T-cell (primary cell): ENCODE measurements around the gene SWT1. TPM values are rescaled to one million over a fixed set of nuclear protein-coding genes. Genes with fewer than 3 reads are reported as not detected.

Experiments used
- ATAC-seq, 4 experiments: fragments of 200-7000 bp in 3 of 4; fragments of 150-1000 bp in 1 of 4; cut with Tn5 transposase; replicated peaks in 1 of 4; 1 replicate in 3 of 4; 2 replicates in 1 of 4; pipeline ENCODE4 v1.10.0; 2021; ENCODE audit warnings: moderate library complexity in 3 of 4, mild to moderate bottlenecking in 2 of 4, moderate number of reproducible peaks in 1 of 4
- CTCF ChIA-PET, 2 donors: fragments of 300-600 bp; sonication (Branson Sonifier 250); formaldehyde crosslinking; loops; one replicate each; lab custom pipeline; 2022; ENCODE audit warnings: antibody characterized with exemption in 2 of 2; lab: Charles Lee
- POLR2A ChIA-PET, 2 donors: fragments of 300-600 bp; sonication (Branson Sonifier 250); formaldehyde crosslinking; loops; one replicate each; lab custom pipeline; 2022; ENCODE audit warnings: antibody characterized with exemption in 2 of 2; lab: Charles Lee
- DNase-seq, 35 experiments: peaks; one replicate each; pipeline versions ENCODE4 v3.0.0 to v3.0.0-alpha.2; 2013 to 2023
- H3K27ac ChIP-seq: one replicate; pipeline ENCODE4 v1.5.1; 2013; ENCODE audit warnings: low read length
- H3K27me3 ChIP-seq, 2 experiments: replicated peaks in 1 of 2; 1 replicate in 1 of 2; 2 replicates in 1 of 2; pipeline versions ENCODE4 v1.6.1 to v1.7.0; 2013; ENCODE audit warnings: low read length in 1 of 2, mixed read lengths in 1 of 2; ENCODE audit not compliant: control insufficient read depth in 2 of 2, insufficient read depth in 2 of 2; ENCODE audit errors: extremely low read depth in 1 of 2
- H3K36me3 ChIP-seq, 2 donors: 1 replicate in 1 of 2; 2 replicates in 1 of 2; pipeline versions ENCODE4 v1.6.1 to v1.7.0; 2013; ENCODE audit warnings: low read length in 1 of 2; ENCODE audit not compliant: control insufficient read depth in 2 of 2, insufficient read depth in 1 of 2; ENCODE audit errors: extremely low read depth in 1 of 2
- H3K4me1 ChIP-seq, 2 experiments: 1 replicate in 1 of 2; 2 replicates in 1 of 2; pipeline versions ENCODE4 v1.6.1 to v1.7.0; 2013; ENCODE audit warnings: low read length in 2 of 2, mixed read lengths in 1 of 2; ENCODE audit not compliant: insufficient read depth in 2 of 2, control insufficient read depth in 1 of 2; ENCODE audit errors: extremely low read depth in 1 of 2
- H3K4me3 ChIP-seq, 2 donors: 1 replicate in 1 of 2; 2 replicates in 1 of 2; pipeline versions ENCODE4 v1.5.1 to v1.7.0; 2013; ENCODE audit warnings: mild to moderate bottlenecking in 2 of 2, low read length in 1 of 2, moderate library complexity in 1 of 2; ENCODE audit not compliant: control insufficient read depth in 1 of 2; ENCODE audit errors: extremely low read depth in 1 of 2
- H3K9me3 ChIP-seq: 2 replicates; pipeline ENCODE4 v1.7.0; 2013
- H3K27ac Mint-ChIP-seq, 2 donors: one replicate each; pipeline ENCODE4 v1.8.0; 2020 to 2021; ENCODE audit warnings: mild to moderate bottlenecking in 2 of 2, mixed read lengths in 2 of 2
- H3K27me3 Mint-ChIP-seq, 2 donors: one replicate each; pipeline ENCODE4 v1.8.0; 2021 to 2022; ENCODE audit warnings: mixed read lengths in 2 of 2
- H3K36me3 Mint-ChIP-seq: one replicate; pipeline ENCODE4 v1.8.0; 2021; ENCODE audit warnings: mixed read lengths
- H3K4me1 Mint-ChIP-seq, 3 donors: one replicate each; pipeline ENCODE4 v1.8.0; 2020 to 2022; ENCODE audit warnings: mixed read lengths in 3 of 3, mild to moderate bottlenecking in 1 of 3
- H3K4me3 Mint-ChIP-seq, 3 donors: one replicate each; pipeline ENCODE4 v1.8.0; 2020 to 2022; ENCODE audit warnings: mild to moderate bottlenecking in 3 of 3, mixed read lengths in 3 of 3, moderate library complexity in 3 of 3
- H3K9me3 Mint-ChIP-seq, 3 donors: one replicate each; pipeline ENCODE4 v1.8.0; 2020 to 2022; ENCODE audit warnings: mixed read lengths in 3 of 3
- WGBS: methylation state at CpG from one replicate; pipeline ENCODE4 v1.1.5; 2013; ENCODE audit warnings: missing lambda C conversion rate; ENCODE audit not compliant: insufficient coverage; 5-methylcytosine and 5-hydroxymethylcytosine counted together
- total RNA-seq, 35 experiments: library from RNA in 6 of 35; stranded (reverse) in 6 of 35; fragments of 120-200 nt in 1 of 35; gene quantifications; one replicate each; pipeline versions ENCODE4 v1.2.1 to v1.2.4 and lab custom pipeline; 2013 to 2026

Gene SWT1
- total RNA-seq, 5 donors from 2014 or later (not counting 1 experiment from before 2014, with no cell fraction given), result 6.4 to 9.8 (median 8.5) TPM

DNA sequence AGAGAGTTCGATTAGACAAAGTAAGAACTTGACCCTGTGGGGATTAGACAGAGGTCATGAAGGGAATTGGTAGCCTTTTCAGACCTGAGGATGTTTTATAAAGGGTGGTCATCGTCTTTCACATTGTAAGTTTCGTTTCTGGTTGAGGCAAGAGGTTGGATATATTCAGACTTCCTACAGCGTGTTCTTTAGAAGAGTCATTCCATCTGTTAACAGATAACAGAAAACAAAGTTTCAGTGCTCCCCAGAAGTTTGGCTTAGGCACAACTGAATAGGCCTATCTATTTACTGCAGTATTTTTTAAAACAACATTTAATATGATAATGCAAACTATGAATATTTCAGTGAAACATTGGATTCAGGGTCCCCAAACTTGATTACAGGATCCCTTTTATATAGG, 177.2 kb downstream of the SWT1 start:
- no peak for ATAC-seq
- POLR2A ChIA-PET, result no interaction called here
- Mint-ChIP-seq H3K27me3 (no peaks in the 10 kb centered on the region), H3K4me1 (peaks cover 15 to 18% (median 18%) of the 10 kb centered on the region in 3 donors), H3K36me3 (no peaks in the 10 kb centered on the region), H3K9me3 (no peaks in the 10 kb centered on the region), H3K4me3 (no peak overlapping the region), H3K27ac (no peak overlapping the region)
- Histone ChIP-seq H3K36me3 (no peaks in the 10 kb centered on the region), H3K4me3 (no peak overlapping the region), H3K4me1 (peaks cover 8 to 14% of the 10 kb centered on the region in 2 experiments), H3K9me3 (no peaks in the 10 kb centered on the region), H3K27ac (no peak overlapping the region), H3K27me3 (no peaks in the 10 kb centered on the region)
- no CpG with 5 or more reads among the region's 4 CpGs for WGBS
- CTCF ChIA-PET, result no interaction called here
- DNase-seq, result no peak

DNA sequence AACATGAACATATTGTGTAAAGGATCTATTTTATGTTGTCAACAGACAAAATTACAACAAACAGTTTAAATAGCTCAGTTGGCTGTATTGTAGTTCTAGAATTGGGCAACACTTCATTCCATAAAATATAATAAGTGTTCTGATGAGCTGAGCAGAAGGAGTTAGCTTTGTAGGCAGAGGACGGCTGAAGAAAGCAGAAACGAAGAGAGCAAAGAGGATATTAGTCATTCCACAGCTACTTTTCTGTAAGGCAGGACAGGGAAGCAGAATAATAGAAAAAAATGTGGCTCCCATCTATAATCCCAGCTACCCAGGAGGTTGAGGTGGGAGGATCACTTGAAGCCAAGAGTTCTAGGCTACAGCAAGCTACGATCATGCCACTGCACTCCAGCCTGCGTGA, 180.3 kb downstream of the SWT1 start:
- no peak for ATAC-seq
- peak overlapping the region; percentile 53 to 64 for H3K27ac Mint-ChIP-seq

DNA sequence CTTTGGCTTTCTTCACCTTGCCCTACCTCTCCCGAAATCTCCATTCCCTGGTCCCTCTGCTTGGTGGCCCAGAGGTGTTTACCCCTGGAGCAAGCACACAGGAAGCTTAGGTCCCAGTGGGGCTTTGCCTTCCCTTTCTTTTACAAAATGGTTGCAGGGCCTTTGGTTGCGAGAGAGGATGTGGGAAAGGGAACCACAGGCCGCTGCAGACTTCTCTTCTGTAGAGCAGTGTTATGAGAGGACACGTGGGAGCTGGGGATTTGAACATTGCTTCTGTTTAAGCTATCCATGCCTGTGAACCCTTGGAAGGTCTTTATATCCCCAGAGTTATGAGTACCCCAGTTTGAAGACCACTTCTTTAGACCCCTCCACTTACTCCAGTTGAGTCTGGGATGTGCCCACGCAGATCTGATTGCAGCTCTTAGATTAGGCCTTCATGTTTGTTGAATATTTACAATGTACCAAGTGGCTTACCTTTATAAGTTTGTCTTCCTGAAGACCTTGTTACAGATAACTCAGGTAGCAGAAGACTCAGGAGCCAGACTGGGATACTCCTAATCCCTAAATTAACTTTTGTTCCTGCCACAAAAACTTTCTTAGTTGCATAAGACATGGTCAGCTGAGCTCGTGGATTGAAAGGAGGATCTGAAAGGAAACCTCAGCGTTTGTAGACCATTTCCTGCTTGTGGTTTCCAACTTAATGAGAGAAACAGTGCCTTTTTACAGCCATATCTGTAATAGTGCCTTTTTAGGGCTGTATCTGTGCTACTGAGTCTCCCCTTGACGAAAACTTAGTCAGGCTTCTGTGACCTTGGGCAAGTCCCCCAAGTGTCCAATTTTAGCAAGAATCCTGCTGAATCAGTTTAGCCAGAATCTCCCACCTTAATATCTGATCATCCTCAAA, 182.0 kb downstream of the SWT1 start:
- no peak overlapping the region for H3K4me3 ChIP-seq
- WGBS, result 3% methylated on average over 4 of the region's 8 CpGs
- H3K36me3 ChIP-seq, result no peaks in the 10 kb centered on the region
- ChIA-PET CTCF (interaction anchor here (0.6 to 1.4 kb wide), 6 partner anchors 21 to 331 kb away, joined by 3 to 9 read pairs (median 5); partner anchors contain the start of gene IVNS1ABP (in 1 of the 2)), POLR2A (interaction anchor here in 1 of 2 donors (1.0 to 3.2 kb wide), 4 partner anchors 21 to 228 kb away, joined by 3 to 23 read pairs (median 5); partner anchors contain the start of gene IVNS1ABP)
- H3K27me3 ChIP-seq, result no peaks in the 10 kb centered on the region
- peaks cover 21 to 27% of the 10 kb centered on the region in 2 experiments for H3K4me1 ChIP-seq
- Mint-ChIP-seq H3K27me3 (no peaks in the 10 kb centered on the region), H3K27ac (peak overlapping the region; percentile 87 to 91), H3K36me3 (no peaks in the 10 kb centered on the region), H3K4me1 (peaks cover 35 to 39% (median 39%) of the 10 kb centered on the region in 3 donors), H3K4me3 (peak overlapping the region in 2 of 3 donors; percentile 3 to 63), H3K9me3 (no peaks in the 10 kb centered on the region)
- DNase-seq (peak in 34 of 35 experiments; percentile 6 to 66 (median 36)), ATAC-seq (peak; percentile 90 to 96 (median 92))
- H3K27ac ChIP-seq, result peak overlapping the region; percentile 62
- H3K9me3 ChIP-seq, result no peaks in the 10 kb centered on the region

More for the DNA sequence above, 180.3 kb downstream of the SWT1 start:
- Histone ChIP-seq H3K9me3 (no peaks in the 10 kb centered on the region), H3K4me3 (no peak overlapping the region), H3K4me1 (peaks cover 21 to 27% of the 10 kb centered on the region in 2 experiments), H3K27ac (no peak overlapping the region), H3K36me3 (no peaks in the 10 kb centered on the region), H3K27me3 (no peaks in the 10 kb centered on the region)
- Mint-ChIP-seq H3K4me3 (no peak overlapping the region), H3K27me3 (no peaks in the 10 kb centered on the region), H3K9me3 (no peaks in the 10 kb centered on the region), H3K36me3 (no peaks in the 10 kb centered on the region), H3K4me1 (peaks cover 35 to 39% (median 39%) of the 10 kb centered on the region in 3 donors)
- DNase-seq, result no peak
- WGBS, result no CpG with 5 or more reads among the region's 4 CpGs
- ChIA-PET CTCF (interaction anchor here (0.6 to 1.4 kb wide), 4 partner anchors 98 to 1715 kb away, joined by 3 to 6 read pairs (median 4); no protein-coding TSS in a partner anchor), POLR2A (interaction anchor here in 1 of 2 donors (0.7 to 3.2 kb wide), 2 partner anchors 19 to 379 kb away, joined by 3 to 23 read pairs; partner anchors contain the start of gene IVNS1ABP)

DNA sequence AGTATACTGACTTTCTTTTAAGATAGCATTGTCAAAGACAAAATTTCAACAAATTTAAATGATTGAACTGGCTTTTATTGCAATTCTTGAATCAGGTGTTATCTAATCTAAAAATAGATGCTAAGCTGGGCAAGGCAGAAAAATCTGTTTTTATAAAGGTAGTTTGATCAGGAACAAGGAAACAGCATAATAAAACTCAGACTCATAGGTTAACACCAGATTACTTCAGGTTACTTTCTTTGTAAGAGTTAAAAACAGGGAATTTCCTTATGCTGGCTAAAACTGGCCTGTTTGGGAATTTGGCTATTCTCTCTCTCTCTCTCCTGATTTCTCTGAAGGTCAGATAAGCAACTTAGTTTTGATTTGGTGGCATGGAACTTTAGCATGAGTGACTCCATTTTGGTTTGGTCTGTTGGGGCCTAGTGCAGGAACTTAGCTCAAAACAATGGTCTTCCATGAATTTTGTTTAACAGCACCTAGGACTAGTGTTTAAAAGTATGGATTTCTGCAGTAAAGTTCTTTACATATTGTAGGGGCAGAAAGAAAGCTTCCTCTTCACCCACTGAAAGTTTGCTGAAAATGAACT, 184.3 kb downstream of the SWT1 start:
- H3K4me3 Mint-ChIP-seq, result no peak overlapping the region
- no peaks in the 10 kb centered on the region for H3K36me3 Mint-ChIP-seq
- peak overlapping the region in 1 of 2 donors; percentile 48 for H3K27ac Mint-ChIP-seq
- DNase-seq (no peak), ATAC-seq (no peak)
- ChIA-PET CTCF (no interaction called here), POLR2A (no interaction called here)
- H3K27me3 Mint-ChIP-seq, result no peaks in the 10 kb centered on the region
- no peaks in the 10 kb centered on the region for H3K9me3 Mint-ChIP-seq
- Histone ChIP-seq H3K4me3 (no peak overlapping the region), H3K36me3 (no peaks in the 10 kb centered on the region), H3K4me1 (peaks cover 24 to 30% of the 10 kb centered on the region in 2 experiments), H3K27me3 (no peaks in the 10 kb centered on the region), H3K27ac (no peak overlapping the region), H3K9me3 (no peaks in the 10 kb centered on the region)
- peaks cover 42 to 48% (median 47%) of the 10 kb centered on the region in 3 donors for H3K4me1 Mint-ChIP-seq

Other genes with a start within 250 kb of the SWT1 start
- 10 to 100 TPM; 19.9 to 53.6 (median 46.0) TPM for gene NIBAN1, start 182.7 kb upstream of the SWT1 start, total RNA-seq
- 10 to 100 TPM; 17.0 to 24.0 (median 21.0) TPM for gene RNF2, start 111.6 kb upstream of the SWT1 start, total RNA-seq
- gene TRMT1L, start 214 bp upstream of the SWT1 start, total RNA-seq, result 10 to 100 TPM in 4 of 5 donors, 1 to 10 TPM in 1; 6.2 to 23.4 (median 22.1) TPM
- 100 to 1,000 TPM; 125 to 292 (median 136) TPM for gene IVNS1ABP, start 160.1 kb downstream of the SWT1 start, total RNA-seq